HG03439 (cell line): ENCODE measurements around the gene CRIM1.

ENCODE experiments used
- ATAC-seq: cut with Tn5 transposase; IDR thresholded peaks from one replicate; pipeline ENCODE4 v1.9.1; 2021; ENCODE audit warnings: mild to moderate bottlenecking, moderate library complexity; ENCODE audit not compliant: unreplicated experiment

The CRIM1 gene

DNA sequence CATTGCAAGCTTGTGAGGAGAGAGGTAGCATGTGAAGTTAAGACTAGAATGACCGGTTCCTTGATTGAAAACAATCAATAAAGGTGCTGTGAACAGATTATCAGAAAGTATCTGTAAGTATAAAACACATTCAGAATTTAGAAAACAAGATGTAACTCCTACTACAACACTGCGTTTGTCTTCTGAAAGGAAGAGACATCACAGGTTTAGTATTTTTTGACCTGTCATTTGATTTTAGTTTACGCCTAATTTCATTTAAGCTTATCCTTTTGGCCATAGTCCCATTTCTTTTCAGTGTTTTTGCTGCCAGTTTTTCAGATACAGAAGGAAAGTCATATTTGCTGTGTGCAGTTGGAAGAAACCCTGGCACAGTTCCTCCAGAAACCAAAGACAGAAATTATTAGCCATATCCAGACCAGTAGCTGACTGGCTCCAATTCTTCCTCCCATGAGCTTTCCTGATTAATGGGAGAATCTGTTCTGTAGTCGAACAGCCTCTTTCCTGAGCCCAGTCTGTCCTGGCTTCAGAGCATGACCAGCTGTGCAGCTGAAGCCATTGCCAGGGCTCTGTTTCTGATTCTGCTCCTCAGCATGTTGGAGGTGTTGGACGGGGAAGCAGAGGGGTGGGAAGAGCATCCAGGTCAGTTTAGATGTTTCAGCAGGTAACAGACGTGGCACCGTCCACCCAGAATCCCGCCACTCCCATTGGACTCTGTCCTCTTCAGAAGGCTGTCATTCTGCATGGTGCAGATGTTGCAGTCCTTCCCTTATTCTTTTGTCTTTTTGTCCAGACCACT is 61.0 kb downstream of the CRIM1 start:
- ATAC-seq, result no peak

DNA sequence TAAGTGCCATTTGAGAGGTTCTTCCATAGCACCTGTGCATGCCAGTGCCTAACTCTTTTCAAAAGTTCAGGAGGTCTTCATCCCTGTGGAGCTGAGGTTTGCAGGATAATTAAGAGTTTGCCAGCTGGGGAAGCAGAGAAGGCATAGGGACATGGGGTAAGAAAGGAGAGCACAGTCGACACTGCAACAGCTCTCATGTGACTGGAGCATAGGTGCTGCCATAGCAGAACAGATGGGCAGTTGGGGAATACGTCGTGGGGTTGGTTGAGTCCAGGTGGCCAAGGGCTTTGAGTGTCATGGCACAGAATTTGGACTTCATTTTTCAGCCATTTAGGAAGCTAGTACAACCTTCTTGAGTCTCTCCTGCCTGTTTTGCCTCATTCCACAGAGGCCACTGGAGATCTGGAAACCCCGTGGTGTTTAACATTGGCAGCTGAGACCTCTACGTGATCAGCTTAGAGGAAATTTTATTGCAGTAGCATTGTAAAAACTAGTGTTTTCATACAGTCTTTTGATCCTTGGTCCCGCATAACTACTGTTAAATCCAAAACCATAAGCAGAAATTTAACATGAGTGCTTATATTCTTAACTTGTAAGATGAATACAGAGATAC is 65.1 kb downstream of the CRIM1 start:
- ATAC-seq, result no peak

DNA sequence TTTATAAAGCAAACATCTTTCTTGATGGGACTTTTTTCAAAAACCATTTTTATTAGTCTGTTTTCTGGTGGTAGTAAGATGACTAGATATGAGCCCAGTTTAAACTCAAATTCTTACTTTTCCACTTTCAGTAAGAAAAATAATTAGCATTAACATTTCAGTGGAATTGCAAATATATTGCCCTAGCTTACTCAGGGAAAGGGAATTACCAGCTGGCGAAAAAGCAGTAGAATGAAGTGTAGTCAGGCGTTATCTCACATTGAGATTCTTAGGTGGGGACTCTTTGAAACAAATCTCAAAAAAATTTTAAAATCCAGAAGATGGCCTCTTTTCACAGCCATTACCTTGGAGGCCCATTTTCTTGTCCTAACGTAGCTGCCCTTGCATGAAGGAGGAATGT is 65.8 kb downstream of the CRIM1 start:
- no peak for ATAC-seq

DNA sequence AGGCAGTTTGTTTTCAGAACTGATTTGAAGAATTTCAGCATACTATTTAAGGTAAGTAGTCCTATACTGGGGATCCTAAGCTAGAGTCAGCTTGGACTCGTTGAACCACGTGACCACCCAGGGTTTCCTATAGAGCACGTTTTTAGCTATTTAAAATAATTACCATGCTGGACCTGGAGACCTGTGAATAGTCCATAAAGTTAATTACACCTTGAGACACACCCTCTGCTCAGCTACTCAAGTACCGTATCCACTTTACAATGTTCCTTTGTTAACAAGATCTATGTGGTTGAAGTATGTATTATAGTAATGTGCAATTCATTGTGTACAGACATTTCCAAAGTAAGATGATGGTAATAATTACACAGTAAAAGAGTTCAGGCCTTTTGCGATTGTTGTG is 67.6 kb downstream of the CRIM1 start:
- no peak for ATAC-seq

DNA sequence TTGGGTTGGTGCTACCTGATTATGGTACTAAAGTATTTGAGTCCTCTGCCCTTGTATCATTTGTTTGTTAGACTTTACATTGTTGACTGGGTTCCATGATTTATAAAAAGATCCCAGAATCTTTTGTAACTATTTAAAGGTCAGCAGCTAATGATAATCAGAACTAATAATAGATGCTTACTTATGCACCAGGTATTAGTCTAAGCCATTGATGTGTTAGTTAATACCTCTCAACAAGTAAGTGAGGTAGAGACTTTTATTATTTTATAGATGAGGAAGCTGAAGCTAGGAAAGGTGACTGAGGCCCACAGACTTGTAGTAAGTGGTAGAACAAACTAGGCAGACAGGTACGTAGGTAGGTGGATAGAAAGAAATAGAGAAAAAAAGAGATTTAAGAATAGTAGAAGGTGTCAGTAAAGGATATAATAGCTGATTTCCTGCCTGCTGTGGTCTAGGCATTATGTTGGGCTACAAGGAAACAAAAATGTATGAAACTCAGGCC is 68.1 kb downstream of the CRIM1 start:
- no peak for ATAC-seq

DNA sequence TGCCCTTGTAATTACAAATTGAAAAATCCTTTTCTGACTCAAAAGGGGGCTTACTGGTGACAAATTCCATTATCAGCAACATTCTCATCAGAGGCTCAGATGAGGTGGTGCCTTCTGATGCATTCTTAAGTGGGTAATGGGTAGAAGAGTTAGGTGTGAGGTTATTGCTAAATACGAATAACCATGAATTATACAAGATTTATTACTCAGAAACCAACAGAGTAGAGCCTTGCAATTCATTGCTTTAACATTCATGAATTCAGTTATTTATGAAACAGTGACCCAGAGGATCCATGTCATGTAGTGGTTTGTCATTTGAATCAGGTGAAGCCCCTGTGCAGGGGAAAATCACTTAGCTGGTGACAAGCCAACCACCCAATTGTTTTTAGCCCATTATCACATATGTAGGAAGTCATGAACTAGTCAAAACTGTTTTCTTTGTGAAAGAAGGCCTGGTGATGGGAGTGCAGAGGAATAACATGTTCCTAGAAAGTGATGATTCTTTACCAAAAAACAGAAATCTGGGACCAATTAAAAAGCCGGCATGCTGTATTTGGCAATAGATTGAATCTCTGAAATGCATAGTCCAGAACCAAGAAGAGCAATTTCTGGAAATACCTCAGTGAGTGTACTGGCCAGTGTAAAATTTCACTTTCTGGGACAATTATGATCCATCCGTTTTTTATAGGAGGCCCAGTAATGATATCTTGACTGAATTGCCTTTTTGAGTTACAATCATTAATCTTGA is 70.2 kb downstream of the CRIM1 start:
- ATAC-seq, result no peak

DNA sequence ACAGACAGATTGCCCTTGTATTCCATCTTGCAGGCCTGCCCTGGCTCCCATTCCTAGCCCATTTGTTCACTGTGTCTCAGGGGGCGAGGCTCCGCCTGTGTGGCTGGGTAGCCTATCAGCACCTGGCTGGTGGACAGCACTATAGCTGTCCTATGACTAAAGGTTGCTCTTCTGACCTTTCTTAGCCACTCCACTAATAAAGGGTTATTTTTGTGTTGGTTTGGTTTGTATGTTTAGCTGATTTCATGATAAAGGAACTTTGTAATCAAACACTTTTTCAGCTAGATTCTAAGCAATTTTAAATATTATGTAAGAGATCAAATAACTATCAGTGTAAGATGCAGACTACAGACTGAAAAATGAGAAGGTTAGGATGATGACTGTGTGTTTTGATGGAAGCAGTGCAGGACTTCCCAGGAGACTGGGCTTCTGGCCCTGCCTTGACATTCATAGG is 72.2 kb downstream of the CRIM1 start:
- ATAC-seq, result no peak

DNA sequence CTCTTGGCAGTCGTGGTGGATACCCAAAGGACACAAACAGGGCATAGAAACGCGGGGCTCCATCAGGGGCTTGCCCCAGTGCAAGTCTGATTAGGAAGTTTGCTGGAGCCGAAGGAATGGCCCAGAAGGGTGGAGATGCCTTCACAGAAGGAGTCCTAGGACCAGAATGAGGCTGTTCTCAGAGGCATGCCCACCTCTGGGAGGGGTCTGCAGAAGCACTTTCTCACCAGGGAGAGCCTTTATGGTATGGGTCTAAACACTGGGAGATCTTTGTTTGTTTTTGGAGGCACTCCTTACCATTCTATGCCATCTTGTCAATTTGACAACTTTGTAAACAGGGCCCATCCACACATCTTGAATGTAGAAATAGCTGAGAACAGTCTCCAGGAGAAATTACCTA is 75.0 kb downstream of the CRIM1 start:
- no peak for ATAC-seq

DNA sequence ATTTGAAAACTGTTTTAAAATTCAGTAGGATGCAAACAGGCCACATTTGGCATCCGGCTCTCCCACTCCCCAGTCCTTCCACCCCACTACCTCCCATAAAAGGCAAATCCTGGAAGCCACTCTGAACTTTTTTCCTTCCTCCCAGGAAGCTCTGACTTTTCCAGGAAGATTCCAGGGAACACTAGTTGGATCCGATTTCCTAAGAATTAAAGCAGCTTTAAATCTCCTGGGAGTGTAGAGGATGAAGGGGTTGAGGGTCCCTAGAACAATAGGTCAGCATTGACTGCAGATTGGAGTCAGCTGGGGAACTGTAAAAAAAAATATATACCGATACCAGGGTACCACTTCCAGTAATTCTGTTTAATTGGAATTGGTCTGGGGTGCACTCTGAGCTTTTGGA is 76.9 kb downstream of the CRIM1 start:
- no peak for ATAC-seq

DNA sequence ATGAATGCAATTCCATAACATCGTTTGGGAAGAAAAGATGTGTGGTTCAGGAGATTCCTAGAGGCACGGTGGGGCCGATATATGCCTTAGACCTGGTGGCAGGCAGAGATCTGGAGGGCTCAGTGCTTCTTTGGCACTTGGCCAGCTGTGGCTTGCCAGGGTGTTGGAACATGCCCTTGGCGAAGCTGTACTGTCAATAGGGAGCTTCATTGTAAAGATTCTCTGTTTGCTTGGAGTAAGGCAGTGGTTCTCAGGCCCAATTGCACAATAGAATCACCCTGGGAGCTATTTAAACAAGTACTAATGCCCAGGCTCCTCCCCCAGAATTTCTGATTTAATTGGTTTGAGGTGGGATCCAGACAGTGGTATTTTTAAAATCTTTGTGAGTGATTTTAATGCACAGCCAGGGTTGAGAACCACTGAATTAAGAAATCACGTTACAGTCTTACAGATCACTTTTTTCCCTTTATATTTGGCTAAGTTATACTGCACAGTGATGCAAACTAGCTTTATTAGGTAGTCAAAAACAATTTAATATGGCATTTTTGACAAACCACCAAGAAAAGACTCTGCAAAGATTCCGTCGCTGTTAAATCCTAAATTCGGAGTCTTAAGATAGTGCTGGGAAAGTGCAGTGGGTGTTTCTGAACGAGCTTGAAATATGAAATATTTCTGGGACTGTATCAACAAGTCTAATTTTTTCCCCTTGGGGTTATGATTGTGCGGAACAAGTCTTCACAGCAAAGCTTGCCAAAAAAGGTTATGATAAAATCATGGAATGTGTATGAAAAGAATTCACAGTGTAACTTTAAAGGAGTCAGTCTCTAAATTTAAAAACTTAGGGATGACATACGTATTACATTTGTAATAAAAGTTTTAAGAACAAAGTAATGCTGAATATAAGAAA is 78.0 kb downstream of the CRIM1 start:
- no peak for ATAC-seq

DNA sequence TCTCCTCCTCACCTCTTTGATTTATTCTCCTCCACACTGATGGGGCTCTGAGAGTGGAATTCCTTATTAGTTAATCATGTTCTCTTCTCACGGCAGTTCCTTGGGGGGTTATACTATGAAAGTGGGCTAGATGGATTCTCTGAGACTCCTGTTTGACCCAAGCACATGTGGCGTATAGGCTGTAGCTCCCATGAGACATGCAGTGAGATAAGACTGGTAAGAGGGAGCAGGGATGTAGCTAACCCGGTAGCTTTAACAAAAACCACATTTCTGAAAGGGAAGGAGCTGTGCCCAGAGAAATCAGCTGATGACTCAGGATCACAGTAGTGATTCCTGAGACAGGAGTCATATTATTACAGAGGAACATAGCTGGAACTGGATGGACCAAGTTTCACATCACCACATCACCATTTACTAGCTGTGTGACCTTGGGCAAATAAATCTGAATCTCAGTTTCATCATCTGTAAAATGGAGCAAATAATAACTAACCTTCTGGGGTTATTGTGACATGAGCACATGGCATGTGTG is 82.9 kb downstream of the CRIM1 start:
- ATAC-seq, result no peak

DNA sequence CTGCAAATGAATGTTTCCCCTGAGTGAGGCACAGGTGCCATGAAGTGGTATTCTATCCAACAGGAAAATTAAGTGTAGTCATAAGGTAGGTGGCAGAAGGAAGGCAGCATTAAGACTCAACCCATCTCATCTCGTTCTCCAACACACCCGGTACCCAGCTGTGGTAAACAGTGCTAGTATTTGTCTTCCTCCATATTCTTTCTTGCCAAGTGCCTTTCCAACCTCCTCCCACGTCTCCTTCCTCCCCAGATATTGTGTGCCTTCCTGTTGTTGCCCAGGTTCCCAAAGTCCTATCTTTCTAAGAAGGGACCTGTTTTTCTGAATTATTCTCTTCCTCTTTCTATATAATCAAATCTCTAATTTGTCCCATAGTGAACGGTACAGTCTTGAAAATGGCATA is 83.5 kb downstream of the CRIM1 start:
- ATAC-seq, result no peak

DNA sequence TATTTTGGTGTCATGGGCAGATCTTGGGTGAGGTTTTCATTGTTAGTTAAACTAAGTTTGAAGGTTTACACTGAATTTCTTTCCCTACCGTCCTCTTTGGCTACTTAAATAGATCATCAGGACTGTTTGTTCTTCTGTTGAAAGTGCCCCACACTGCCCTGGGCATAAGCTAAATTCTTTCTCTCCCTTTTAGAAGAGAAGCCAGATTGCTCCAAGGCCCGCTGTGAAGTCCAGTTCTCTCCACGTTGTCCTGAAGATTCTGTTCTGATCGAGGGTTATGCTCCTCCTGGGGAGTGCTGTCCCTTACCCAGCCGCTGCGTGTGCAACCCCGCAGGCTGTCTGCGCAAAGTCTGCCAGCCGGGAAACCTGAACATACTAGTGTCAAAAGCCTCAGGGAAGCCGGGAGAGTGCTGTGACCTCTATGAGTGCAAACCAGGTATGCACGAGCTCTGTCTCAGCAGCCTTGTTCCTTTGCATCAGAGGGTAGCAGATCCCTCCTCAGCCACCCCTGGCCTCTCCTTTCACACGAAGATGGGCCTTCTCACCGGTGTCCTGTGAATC is 85.6 kb downstream of the CRIM1 start:
- ATAC-seq, result no peak

DNA sequence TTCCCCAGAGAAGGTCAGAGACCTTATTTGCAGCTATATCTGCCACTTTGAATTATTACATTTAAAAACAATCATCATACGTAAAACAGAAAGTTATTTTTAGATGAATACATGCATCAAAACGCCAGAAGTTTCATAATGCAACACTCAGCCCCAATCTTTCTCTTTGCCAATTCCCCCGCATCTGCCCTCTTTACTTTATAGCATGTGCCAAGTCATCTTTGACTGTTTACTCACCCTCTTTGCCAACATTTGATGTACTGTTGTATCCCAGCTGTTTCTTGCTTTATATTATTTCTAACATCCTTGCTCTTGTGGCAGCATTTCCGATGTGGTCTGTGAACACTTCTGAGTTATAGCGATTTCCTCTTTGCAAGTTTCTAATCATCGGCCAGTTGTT is 86.2 kb downstream of the CRIM1 start:
- ATAC-seq, result no peak

DNA sequence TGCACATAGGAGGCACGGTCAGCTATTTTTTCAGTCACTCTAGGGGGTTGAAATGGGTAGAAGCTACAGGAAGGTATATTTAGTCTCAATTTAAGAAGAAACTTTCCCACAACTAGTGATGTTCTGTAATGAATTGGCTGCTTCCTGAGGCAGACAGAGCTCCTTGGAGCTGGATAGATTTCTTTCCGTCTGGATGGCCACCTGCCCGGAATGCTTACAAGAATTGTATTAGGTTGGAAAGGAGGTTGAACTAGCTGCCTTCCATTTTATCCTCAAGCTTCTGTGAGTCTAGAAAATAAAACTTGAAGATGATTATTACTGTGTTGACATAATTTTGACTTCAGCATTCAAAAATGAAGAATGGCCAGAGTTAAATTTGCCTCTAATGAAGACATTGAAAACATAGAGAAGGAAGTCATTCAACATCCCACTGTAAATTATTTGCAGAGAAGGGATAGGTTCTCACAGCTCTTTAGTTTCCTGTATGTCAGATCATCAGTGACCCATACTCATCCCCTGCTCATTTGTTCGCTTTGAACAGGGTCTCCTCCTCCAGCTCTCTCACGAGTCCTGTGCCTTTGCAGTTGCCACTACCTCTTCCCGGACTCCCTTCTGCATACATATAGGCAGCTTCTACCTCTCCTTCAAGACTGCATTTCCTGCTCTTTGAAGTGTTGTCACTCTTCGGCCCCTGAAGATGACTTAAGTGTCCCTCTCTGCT is 88.8 kb downstream of the CRIM1 start:
- no peak for ATAC-seq

DNA sequence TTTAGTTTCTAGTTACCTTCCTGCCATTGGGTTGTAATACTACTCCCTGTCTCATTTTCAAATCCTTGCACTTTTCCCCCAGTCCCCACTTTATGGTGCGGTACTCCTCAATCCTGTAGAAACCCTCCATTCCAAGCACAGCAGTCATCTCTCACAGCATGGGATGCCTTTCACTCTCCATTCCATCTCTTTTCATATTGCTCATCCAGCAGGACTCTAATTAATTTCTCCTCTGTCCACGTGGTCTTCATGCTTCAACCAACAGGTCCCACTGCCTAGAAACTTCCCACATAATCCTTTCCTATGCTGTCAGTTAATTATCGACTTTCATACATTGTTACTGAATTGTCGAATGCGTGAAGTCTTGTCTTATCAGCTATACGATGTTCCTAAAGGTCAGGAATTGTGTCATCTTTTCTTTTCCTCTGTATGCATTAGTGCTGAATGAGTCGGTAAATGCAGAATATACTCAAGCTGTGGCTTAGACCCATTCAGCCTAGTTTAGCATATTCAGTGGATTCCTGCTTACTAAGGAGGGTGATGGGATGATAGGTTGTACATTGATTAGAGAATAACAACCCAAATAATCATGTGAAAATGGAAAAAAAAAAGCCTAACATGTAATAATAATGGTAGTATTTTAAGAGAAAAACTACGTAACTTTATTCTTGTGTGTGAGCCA is 89.7 kb downstream of the CRIM1 start:
- ATAC-seq, result no peak

DNA sequence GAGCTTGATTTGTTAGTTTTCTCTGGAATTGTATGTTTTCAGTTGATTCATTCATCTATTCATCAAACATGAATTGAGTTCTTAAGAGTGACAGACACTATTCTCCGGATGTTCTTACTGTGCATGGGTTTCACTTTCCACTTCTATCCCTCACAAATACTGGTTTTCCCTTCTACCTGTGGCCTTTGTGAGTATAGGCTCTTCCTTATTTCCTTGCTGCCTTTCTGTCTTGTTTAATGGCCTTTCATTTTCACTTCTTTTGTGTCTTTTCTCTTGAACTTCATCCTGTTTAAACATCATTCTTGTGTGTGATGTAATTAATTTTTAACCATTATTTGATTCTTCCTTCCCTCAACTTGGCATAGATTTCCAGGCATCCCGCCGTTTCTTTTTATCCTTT is 90.7 kb downstream of the CRIM1 start:
- ATAC-seq, result no peak

DNA sequence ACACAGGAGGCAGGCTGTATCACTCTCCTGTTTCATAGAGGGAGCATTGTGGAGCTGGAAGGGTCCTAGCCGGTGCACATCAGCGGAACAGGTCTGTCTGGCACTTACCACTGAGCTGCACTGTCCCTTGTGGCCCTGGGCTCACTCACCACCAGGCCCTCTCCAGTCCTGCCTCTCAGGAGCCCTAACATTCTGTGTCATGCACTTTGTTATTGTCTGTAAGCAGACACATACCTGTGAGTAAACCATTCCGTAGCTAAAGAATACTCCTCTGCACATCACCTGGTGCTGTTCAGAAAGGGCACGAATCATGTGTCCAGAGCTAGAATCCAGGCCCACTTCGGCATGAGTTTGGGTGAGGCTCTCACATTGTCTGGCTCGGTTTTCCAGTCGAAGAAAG is 93.6 kb downstream of the CRIM1 start:
- no peak for ATAC-seq

DNA sequence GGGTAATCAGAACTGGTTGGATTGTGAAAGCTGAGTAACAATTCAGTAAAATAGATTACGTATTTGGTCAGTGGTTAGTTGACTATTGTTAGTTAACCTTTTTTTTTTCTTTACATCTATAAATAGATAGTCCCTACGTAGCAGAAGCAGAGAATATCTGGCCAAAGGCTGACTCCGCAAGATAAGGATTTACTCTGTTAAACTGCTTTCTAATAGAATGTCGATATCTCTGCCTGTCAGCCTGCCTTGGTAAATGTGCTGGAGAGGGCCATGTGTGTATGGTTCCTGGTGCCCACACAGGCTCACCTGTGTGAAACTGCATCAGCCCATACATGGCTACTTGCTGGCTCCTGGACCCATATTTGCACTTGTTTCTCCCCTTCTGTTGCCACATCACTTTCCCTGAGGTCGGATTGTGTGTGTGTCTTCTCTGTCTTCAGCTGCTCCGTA is 94.4 kb downstream of the CRIM1 start:
- no peak for ATAC-seq
